C1 segment of cervical spinal cord (tissue), 14 donors: ENCODE results near the gene KRTAP4-1.
"Not testable (repeated sequence)": the region's sequence is repeated elsewhere in the genome, so short reads cannot be mapped to it uniquely, and the experiment has no call there.

Experiments used
- DNase-seq, 14 donors: peaks; one replicate each; lab custom pipeline; 2025; lab: John Stamatoyannopoulos, UW

KRTAP4-1 gene

DNA sequence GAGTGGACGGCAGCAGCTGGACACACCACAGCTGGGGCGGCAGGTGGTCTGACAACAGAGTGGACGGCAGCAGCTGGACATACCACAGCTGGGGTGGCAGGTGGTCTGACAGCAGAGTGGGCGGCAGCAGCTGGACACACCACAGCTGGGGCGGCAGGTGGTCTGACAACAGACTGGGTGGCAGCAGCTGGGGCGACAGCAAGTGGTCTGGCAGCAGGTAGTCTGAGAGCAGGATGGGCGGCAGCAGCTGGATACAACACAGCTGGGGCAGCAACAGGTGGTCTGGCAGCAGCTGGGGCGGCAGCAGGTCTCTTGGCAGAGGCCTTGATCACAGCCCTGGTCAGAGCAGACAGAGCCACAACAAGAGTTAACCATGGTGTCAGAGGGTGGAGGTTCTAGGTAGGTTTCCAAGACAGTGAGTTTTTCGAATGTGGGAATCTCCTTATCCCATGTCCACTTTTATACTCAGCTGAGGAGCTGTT lies at the start of gene KRTAP4-1:
KRTAP4-1 (minus strand) TSS at position 432 of the 482 bp plus-strand sequence; CDS start at position 375, 57 bp downstream.
- DNase-seq: no peak

DNA sequence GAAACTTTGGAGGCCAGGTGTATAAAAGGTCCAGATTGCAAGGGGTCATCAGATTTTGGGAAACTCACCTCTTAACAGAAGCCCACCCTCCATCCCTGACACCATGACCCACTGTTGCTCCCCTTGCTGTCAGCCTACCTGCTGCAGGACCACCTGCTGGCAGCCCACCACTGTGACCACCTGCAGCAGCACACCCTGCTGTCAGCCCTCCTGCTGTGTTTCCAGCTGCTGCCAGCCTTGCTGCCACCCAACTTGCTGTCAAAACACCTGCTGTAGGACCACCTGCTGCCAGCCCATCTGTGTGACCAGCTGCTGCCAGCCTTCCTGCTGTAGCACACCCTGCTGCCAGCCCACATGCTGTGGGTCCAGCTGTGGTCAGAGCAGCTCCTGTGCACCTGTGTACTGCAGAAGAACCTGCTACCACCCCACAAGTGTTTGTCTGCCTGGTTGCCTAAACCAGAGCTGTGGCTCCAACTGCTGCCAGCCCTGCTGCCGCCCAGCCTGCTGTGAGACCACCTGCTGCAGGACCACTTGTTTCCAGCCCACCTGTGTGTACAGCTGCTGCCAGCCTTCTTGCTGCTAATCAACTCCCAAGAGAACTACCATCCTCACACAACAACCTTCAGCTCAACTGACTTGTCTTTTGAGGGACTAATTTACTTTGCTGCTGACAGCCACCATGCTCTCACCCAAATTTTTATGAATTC lies 47.8 kb upstream of the KRTAP4-1 start, which contains the start of gene KRTAP9-3:
KRTAP9-3 (plus strand) TSS at position 51 of the 707 bp plus-strand sequence; CDS start at position 104, 53 bp downstream.
- not testable (repeated sequence) for DNase-seq

DNA sequence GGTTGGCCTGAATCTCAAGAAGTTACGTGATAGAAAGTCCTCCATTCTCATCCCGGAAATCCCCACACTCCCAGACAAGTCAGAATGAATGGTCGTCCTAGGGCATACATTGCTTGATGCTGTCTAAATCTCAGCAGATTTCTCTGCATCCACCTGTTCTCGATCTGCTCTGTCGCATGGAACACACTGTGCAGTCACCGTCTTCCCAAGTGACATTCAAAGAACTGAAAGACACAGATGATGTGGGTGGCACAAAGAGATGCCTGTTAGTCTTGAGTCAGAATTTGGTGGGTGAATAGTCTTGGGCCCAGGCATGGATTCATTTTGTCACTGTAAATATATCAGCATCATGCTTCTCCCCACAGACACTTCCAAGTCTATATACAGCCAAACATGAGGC lies 47.0 kb upstream of the KRTAP4-1 start:
- DNase-seq: no peak

DNA sequence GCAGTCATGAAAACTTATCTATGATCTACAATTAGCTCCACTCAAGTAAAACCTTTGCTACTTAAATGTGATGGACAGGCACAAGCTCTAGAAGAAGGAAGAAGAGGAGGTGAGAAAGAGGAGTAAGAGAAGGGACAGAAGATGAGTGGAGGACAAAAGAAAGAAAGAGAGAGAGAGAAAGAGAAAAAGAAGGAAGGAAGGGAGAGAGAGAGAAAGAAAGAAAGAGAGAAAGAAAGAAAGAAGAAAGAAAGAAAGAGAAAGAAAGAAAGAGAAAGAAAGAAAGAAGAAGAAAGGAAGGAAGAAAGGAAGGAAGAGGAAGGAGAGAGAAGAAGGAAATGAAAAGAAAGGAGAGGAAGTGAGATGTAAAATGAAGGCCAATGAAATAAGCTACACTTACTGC lies 45.4 kb upstream of the KRTAP4-1 start:
- DNase-seq: no peak

DNA sequence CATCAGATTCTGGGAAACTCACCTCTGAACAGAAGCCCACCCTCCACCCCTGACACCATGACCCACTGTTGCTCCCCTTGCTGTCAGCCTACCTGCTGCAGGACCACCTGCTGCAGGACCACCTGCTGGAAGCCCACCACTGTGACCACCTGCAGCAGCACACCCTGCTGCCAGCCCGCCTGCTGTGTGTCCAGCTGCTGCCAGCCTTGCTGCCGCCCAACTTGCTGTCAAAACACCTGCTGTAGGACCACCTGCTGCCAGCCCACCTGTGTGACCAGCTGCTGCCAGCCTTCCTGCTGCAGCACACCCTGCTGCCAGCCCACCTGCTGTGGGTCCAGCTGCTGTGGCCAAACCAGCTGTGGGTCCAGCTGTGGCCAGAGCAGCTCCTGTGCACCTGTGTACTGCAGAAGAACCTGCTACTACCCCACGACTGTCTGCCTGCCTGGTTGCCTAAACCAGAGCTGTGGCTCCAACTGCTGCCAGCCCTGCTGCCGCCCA lies 41.9 kb upstream of the KRTAP4-1 start, which contains the start of gene KRTAP9-2:
KRTAP9-2 (plus strand) TSS at position 51 of the 498 bp plus-strand sequence; CDS start at position 58, 7 bp downstream.
- not testable (repeated sequence) for DNase-seq

DNA sequence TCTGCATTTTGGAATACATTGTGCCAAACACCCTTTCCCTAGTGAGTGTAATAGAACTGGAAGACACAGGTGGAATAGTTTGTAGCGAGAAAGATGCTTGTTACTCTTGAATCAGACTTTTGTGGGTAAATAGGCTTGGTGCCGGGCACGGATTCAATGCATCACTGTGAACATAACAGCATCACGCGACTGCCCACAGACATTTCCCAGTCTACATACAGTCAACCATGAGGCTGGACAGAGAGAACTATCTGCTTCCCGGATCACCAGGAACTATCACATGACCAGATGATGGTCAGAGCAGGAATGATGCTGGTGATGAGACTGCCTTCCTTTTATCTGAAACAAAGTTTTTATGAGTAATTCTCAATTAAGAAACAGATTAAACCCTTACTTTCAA lies 41.3 kb upstream of the KRTAP4-1 start:
- DNase-seq: no peak

DNA sequence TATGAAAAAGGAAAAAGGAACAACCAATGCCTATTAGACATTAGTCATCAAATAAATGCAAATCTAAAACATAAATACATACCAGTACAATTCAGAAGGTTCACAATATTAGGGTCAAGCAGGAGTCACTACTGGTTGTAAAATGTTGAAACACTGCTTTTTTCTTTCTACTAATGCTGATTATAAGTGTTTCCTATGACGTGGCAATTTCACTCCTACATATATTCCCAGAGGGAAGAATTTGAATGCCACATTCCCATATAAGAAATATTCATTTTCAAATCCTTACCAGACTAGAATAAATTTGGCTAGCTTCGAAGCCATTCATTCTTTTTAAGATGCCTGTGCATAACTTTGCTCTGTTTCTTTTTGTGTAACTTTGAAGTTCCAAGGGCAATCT lies 39.1 kb upstream of the KRTAP4-1 start:
- no peak for DNase-seq

DNA sequence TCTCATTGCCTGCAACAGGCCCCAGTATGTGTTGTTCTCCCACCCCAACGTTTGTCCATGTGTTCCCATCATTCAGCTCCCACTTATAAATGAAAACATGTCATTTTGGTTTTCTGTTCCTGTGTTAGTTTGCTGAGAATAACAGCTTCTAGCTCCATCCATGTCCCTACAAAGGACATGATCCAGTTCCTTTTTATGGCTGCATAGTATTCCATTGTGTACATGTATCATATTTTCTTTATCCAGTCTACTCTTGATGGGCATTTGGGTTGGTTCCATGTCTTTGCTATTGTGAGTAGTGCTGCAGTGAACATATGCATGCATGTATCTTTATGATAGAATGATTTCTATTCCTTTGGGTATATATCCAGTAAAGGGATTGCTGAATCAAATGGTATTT lies 31.0 kb upstream of the KRTAP4-1 start:
- no peak for DNase-seq

DNA sequence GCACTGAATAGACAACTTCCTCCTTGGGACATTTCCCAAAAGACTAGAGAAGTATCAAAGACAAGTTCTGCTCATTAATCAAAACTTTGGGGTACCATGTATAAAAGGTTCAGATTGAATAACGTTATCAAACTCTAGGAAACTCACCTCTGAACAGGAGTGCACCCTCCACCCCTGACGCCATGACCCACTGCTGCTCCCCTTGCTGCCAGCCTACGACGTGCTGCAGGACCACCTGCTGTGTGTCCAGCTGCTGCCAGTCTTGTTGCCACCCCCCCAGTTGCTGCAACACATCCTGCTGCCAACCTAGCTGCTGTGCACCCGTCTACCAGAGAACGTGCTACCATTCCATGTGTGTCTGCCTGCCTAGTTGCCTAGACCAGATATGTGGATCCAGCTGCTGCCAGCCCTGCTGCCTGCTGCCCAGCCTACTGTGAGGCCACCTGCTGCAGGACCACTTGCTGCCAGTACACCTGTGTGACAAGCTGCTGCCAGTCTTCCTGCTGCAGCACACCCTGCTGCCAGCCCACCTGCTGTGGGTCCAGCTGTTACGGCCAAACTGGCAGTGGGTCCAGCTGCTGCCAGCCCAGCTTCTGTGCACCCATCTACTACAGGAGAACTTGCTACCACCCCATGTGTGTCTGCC lies 27.9 kb upstream of the KRTAP4-1 start:
- no peak for DNase-seq

DNA sequence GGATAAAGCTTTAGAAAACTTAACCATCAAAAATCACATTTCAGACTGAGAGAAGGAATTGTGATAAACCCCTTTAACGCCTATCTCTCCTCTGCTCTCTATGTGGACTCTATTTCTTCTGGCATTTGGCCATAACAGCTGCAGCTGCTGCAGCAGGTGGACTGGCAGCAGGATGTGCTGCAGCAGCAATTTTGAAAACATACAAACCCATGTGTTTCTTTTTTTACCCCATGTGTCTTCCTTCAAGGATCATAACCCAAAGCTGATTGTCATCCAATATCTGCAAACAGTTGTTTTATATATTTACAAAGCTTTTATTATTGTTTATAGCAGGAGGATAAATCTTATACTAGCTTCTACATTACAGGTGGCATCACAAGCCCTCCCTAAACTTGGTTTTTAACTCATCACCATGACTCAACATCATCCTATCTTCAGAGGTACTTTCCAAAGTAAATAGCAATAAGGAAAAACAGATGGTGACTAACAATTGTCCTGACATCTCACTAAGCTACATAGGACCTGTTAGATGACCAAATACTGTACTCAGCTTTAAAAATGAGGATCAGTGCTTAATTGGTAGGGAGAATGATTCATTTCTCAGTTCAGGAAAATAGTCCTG lies 27.2 kb upstream of the KRTAP4-1 start:
- no peak for DNase-seq

DNA sequence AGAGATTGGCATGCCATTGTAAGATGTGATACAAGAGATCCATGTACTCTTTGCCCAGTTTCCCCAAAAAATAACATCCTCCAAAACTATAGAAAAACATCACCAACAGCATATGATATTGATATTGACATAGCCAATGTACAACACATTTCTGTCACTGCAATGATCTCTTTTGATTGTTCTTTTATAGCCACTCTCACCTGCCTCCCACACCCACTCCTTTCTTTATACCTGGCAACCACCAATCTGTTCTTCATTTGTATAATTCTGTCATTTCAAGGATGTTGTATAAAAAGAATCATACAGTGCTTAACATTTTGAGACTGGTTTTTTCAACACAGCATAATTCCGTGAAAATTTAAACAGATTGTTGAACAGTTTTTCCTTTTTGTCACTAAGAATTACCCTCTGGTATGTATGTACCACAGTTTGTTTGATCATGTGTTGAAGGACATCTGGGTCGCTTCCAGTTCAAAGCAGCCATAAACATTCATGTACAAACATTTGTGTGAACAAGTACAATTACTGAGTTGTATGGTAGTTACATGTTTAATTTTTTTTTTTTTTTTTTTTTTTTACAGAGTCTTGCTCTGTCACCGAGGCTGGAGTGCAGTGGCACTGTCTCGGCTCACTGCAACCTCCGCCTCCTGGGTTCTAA lies 14.8 kb upstream of the KRTAP4-1 start:
- no peak for DNase-seq

DNA sequence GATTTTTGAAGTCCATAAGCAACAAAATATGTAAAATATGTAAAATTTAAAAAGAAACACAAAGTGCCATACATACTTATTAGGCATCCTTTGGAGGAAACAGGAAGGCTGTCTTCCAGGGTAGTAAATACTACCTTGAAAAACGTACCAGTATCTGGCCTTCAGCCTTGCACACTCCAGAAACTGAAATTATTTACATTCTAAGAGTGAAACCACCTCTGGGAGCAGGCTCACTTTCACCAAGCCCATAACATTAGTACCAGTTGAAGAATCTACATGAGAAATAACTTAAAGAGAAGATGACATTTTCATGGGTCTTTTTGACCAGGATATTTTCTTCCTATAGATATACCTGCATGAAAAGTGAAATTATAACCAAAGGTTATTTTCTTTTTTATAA lies 11.4 kb upstream of the KRTAP4-1 start:
- no peak for DNase-seq

DNA sequence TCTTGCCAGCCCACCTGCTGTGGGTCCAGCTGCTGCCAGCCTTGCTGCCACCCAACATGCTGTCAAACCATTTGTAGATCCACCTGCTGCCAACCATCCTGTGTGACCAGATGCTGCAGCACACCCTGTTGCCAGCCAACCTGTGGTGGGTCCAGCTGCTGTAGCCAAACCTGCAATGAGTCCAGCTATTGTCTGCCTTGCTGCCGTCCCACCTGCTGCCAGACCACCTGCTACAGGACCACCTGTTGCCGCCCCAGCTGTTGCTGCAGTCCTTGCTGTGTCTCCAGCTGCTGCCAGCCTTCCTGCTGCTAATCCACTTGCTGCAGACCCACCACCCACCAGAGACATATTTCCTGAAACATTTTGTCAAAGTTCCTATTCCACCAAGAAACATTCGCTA lies 5.6 kb upstream of the KRTAP4-1 start:
- no peak for DNase-seq

DNA sequence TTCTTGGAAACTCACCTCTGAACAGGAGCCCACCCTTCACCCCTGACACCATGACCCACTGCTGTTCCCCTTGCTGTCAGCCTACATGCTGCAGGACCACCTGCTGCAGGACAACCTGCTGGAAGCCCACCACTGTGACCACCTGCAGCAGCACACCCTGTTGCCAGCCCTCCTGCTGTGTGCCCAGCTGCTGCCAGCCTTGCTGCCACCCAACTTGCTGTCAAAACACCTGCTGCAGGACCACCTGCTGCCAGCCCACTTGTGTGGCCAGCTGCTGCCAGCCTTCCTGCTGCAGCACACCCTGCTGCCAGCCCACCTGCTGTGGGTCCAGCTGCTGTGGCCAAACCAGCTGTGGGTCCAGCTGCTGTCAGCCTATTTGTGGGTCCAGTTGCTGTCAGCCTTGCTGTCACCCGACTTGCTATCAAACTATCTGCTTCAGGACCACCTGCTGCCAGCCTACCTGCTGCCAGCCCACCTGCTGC lies 5.2 kb upstream of the KRTAP4-1 start, which contains the start of gene KRTAP9-1:
KRTAP9-1 (plus strand) TSS at position 51 of the 482 bp plus-strand sequence; CDS start at position 51, 0 bp downstream.
- not testable (repeated sequence) for DNase-seq

DNA sequence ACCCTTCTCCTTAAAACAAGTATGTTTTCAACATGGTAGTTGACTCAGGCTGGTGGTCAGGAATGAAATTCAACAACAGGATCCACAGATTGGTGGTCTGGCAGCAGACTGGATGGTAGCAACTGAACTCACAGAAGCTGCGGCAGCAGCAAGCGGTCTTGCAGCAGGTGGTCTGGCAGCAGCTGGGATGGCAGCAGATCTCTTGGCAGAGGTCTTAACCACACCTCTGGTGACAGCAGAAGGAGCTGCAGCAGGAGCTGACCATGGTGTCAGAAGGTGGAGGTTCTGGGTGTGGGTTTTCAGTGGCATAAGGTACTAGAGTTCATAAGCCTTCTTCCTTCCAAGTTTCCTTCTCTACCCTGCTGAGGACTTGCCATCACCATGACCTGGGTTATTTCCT lies 2.2 kb upstream of the KRTAP4-1 start:
- DNase-seq: no peak

DNA sequence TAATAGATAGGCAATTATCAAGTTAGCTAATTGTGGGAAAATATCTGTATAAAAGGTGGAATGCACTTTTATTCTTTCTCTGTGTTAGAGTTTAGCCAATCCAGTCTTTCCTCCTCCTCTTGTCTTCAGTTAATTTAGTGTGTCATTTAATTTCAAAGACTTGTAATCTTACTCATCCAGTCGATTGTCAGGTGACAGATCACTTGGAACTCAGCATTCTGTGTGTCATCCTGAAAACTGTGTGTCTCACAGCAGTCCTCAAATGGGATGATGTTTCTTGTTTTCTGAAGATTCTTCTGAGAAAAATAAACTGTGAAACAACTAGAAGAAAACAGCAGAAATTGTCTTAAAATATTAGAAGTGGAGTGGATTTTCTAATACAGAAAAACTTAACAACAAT lies 290 bp upstream of the KRTAP4-1 start:
- no peak for DNase-seq

DNA sequence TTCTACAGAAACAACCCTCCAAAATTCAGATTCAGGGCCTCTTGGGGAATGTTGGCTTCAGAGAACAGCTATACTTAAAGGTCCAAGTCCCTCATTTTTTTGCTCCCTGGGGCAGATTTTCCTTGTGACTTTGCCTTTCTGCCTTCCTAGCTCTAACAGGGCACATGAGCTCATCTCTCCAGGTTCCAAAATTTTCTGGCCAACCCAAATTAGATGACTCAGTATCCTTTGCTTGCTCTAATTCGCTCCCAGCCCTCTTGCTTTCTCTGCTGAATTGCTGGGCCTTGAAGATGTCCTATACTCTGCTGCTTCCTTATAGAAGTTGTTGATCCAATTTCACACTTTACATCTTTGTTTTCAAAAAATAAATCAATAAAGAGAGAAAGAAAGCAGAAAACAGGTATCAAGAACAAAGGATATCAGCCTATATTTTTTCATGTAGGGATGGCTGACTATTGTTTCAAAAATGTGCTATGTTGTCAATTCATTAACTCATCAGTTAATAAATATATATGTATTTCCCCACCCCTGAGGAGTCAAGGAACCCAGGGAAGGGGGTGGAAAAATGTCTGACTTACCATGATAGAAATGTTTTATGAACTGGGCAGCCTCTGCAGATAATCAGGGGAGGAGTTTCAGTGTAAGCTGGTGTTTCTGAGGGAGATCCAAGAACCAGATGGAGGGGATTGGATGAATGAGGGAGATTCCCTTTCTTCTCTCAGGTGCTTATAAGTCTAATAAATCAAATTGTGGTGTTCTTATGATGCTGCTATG lies 5.7 kb downstream of the KRTAP4-1 start:
- DNase-seq: no peak

DNA sequence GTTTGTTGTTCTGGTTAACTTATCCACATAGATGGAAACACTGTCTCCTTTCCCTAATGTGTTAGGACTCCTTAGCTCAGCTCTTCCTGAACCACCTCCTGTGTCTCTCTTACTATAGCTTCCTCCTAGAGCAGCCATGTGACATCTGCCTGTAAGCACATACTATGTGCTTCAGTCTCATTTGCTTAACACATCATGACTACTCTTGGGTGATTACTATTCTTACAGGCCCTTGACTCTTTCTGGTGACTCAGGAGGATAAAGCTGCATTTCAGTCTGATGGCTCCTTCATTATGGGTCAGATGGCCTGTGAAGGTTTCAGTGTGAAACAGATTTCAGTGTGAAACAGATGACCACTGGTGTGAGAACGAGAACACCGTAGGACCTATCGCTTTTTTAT lies 6.4 kb downstream of the KRTAP4-1 start:
- no peak for DNase-seq

DNA sequence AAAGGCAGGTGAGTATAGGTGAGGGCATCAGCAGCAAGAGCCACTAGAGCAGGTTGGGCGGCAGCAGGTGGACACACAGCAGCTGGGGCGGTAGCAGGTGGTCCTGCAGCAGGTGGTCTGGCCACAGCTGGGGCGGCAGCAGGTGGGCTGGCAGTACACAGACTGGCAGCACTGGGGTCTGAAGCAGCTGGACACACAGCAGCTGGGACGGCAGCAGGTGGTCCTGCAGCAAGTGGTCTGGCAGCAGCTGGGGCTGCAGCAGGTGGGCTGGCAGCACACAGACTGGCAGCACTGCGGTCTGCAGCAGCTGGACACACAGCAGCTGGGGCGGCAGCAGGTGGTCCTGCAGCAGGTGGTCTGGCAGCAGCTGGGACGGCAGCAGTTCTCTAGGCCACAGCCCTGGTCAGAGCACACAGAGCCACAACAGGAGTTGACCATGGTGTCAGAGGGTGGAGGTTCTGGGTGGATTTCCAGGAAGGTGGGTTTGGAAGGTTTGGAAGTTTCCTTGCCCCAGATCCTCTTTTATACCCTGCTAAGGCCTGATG lies 6.9 kb downstream of the KRTAP4-1 start, which contains the start of gene KRTAP4-2:
KRTAP4-2 (minus strand) TSS at position 495 of the 545 bp plus-strand sequence; CDS start at position 438, 57 bp downstream.
- DNase-seq: no peak

DNA sequence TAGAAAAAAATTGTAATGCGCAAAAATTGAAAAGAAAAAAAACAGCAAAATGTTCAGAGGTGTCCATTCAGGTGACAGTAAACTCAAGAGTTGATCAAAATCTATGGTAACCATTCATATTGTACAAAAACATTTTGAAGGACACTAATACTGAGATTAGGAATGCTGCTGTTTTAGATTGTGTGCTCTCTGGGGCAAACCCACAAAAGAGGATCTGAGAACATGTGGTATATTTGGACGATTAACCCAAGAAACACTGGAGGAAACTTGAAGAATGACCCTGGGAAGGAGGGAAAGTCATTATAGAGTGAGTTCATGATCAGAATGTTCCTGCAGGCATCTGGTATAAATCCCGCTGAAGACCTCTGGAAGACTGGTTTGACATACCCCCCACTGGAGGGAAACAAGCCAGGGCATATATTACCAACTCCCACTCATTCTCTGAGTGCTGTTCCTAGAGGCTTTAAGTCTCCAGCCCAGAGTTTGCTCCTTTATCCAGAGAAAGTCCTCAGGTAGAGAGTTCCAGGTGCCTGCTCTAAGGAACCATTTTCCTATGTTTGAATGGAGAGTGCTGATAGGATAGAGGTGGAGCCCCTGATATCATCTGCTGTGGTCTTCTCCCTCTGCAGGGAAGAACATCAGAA lies 7.8 kb downstream of the KRTAP4-1 start:
- DNase-seq: no peak
